HepG2 (cell line): ENCODE data around the gene ABHD12. TPM values are rescaled to one million over a fixed set of nuclear protein-coding genes. Genes with fewer than 3 reads are reported as not detected.

Source experiments
- ATAC-seq: fragments of 200-7000 bp; cut with Tn5 transposase; 3 replicates; pipeline ENCODE4 v1.9.1; 2020; ENCODE audit warnings: mild to moderate bottlenecking, moderate library complexity
- BruUV-seq: library from RNA; stranded (reverse); fragments of 400-500 nt; replicated peaks from 2 replicates; lab custom pipeline; 2021; lab: Mats Ljungman, UMichigan
- CTCF ChIA-PET: fragments of 300-600 bp; formaldehyde crosslinking; extraction: SDS; loops from one replicate; lab custom pipeline; 2021; ENCODE audit warnings: low total read pairs, inconsistent platforms, low intra/inter-chr PET ratio; lab: Yijun Ruan, JAX
- POLR2A ChIA-PET: fragments of 350-600 bp; sonication (Branson Sonifier 250); formaldehyde crosslinking; loops from one replicate; lab custom pipeline; 2020; ENCODE audit warnings: antibody characterized with exemption, inconsistent platforms; lab: Yijun Ruan, JAX
- DNase-seq: peaks from one replicate; pipeline ENCODE4 v3.0.0-alpha.2; 2015; ENCODE audit warnings: low spot score
- FAIRE-seq: peaks from 3 replicates; lab custom pipeline; 2011; peaks lifted over from hg19 to GRCh38; lab: Jason Lieb, UNC
- H2AFZ ChIP-seq: one replicate; pipeline ENCODE4 v1.6.1; 2011; ENCODE audit warnings: low read length, inconsistent platforms
- H3K27ac ChIP-seq: fragments of 300-600 bp; 3 replicates; pipeline ENCODE4 v1.8.0; 2011; ENCODE audit warnings: mixed run types, mild to moderate bottlenecking, mixed read lengths, low read length, inconsistent platforms; ENCODE audit not compliant: insufficient read depth; ENCODE audit errors: extremely low read length
- H3K27me3 ChIP-seq, 2 experiments: fragments of 200-600 bp in 1 of 2; 2 replicates in 1 of 2; 3 replicates in 1 of 2; pipeline versions ENCODE4 v1.6.0 to v1.8.0; 2011; ENCODE audit warnings: low read length in 2 of 2, mild to moderate bottlenecking in 2 of 2, moderate library complexity in 2 of 2, inconsistent platforms in 1 of 2; ENCODE audit not compliant: insufficient read depth in 2 of 2, control insufficient read depth in 1 of 2
- H3K36me3 ChIP-seq, 2 experiments: fragments of 200-600 bp in 1 of 2; replicated peaks in 1 of 2; 2 replicates in 1 of 2; 3 replicates in 1 of 2; pipeline versions ENCODE4 v1.5.1 to v1.8.0; 2011; ENCODE audit warnings: low read length in 2 of 2, inconsistent platforms in 1 of 2; ENCODE audit not compliant: insufficient read depth in 2 of 2, control insufficient read depth in 1 of 2
- H3K4me1 ChIP-seq: 2 replicates; pipeline ENCODE4 v1.5.1; 2012; ENCODE audit warnings: low read length, inconsistent platforms; ENCODE audit not compliant: insufficient read depth
- H3K4me2 ChIP-seq: 2 replicates; pipeline ENCODE4 v1.6.0; 2011; ENCODE audit warnings: low read depth, low read length, inconsistent platforms
- H3K4me3 ChIP-seq, 3 experiments: fragments of 200-600 bp in 1 of 3; sonication (generic), shearing (Covaris generic) in 1 of 3; replicated peaks in 1 of 3; 2 replicates each; pipeline ENCODE4 v1.5.1; 2011 to 2016; ENCODE audit warnings: low read length in 3 of 3, inconsistent platforms in 2 of 3, low read depth in 2 of 3, mild to moderate bottlenecking in 2 of 3, control low read depth in 1 of 3, mixed read lengths in 1 of 3; ENCODE audit not compliant: insufficient read depth in 1 of 3
- H3K79me2 ChIP-seq: one replicate; pipeline ENCODE4 v1.6.1; 2011; ENCODE audit warnings: low read length, inconsistent platforms; ENCODE audit not compliant: insufficient read depth
- H3K9ac ChIP-seq: 2 replicates; pipeline ENCODE4 v1.6.0; 2011; ENCODE audit warnings: mild to moderate bottlenecking, low read depth, low read length, inconsistent platforms; ENCODE audit not compliant: insufficient read depth
- H3K9me3 ChIP-seq: 2 replicates; pipeline ENCODE4 v1.5.1; 2012; ENCODE audit warnings: mild to moderate bottlenecking, low read length
- H4K20me1 ChIP-seq: 2 replicates; pipeline ENCODE4 v1.6.0; 2011; ENCODE audit warnings: inconsistent platforms, mild to moderate bottlenecking, low read length, moderate library complexity; ENCODE audit not compliant: insufficient read depth
- AGO2 ChIP-seq: fragments of 200-400 bp; formaldehyde crosslinking; optimal IDR thresholded peaks from 2 replicates; pipeline ENCODE3; 2017; ENCODE audit warnings: mild to moderate bottlenecking, low read depth, low read length, moderate library complexity
- ATF4 ChIP-seq, 2 experiments: fragments of 450-650 bp in 1 of 2; sonication (generic) in 1 of 2; formaldehyde crosslinking; IDR thresholded peaks; 2 replicates each; pipeline versions ENCODE4 v1.5.0 to v1.8.0; 2020 to 2022; ENCODE audit warnings: mild to moderate bottlenecking in 1 of 2, missing genetic modification reagents in 1 of 2
- ATM ChIP-seq: fragments of 450-650 bp; IDR thresholded peaks from 2 replicates; pipeline ENCODE4 v1.7.1; 2017; ENCODE audit warnings: mild to moderate bottlenecking, borderline replicate concordance
- CCDC6 ChIP-seq: sonication (generic); formaldehyde crosslinking; IDR thresholded peaks from 2 replicates; pipeline ENCODE4 v1.8.1; 2022; ENCODE audit warnings: mild to moderate bottlenecking, missing genetic modification reagents, moderate library complexity
- JUNB ChIP-seq: sonication (generic); formaldehyde crosslinking; IDR thresholded peaks from 2 replicates; pipeline ENCODE4 v1.8.0; 2022; ENCODE audit warnings: missing genetic modification reagents, mild to moderate bottlenecking, borderline replicate concordance
- POLR2AphosphoS2 ChIP-seq: IDR thresholded peaks from 2 replicates; pipeline ENCODE4 v1.6.1; 2011; ENCODE audit warnings: low read depth, low read length, improper control_type of control experiment
- RFX1 ChIP-seq: fragments of 450-650 bp; IDR thresholded peaks from 2 replicates; pipeline ENCODE4 v1.6.1; 2017
- RFX3 ChIP-seq: IDR thresholded peaks from 2 replicates; pipeline ENCODE4 v1.6.1; 2016; ENCODE audit warnings: missing biosample characterization, missing genetic modification reagents
- ZBTB7A ChIP-seq: sonication (generic); formaldehyde crosslinking; IDR thresholded peaks from 2 replicates; pipeline ENCODE4 v1.8.0; 2022; ENCODE audit warnings: mild to moderate bottlenecking, missing genetic modification reagents
- ZFP36L2 ChIP-seq: sonication (generic); formaldehyde crosslinking; IDR thresholded peaks from 2 replicates; pipeline ENCODE4 v1.4.0; 2020; ENCODE audit warnings: missing genetic modification reagents
- ZFP37 ChIP-seq: sonication (generic); formaldehyde crosslinking; IDR thresholded peaks from 2 replicates; pipeline ENCODE4 v1.4.0; 2020; ENCODE audit warnings: missing genetic modification reagents, borderline replicate concordance
- ZFY ChIP-seq: sonication (generic); formaldehyde crosslinking; IDR thresholded peaks from 2 replicates; pipeline ENCODE4 v1.4.0; 2020; ENCODE audit warnings: missing genetic modification reagents
- ZKSCAN1 ChIP-seq: fragments of 150-350 bp; IDR thresholded peaks from 2 replicates; pipeline ENCODE4 v1.6.1; 2014; ENCODE audit warnings: low read length
- ZNF513 ChIP-seq: sonication (generic); formaldehyde crosslinking; conservative IDR thresholded peaks from 2 replicates; pipeline ENCODE4 v1.5.0; 2020; ENCODE audit warnings: missing genetic modification reagents
- ZNF678 ChIP-seq: sonication (generic); formaldehyde crosslinking; IDR thresholded peaks from 2 replicates; pipeline ENCODE4 v1.4.0; 2020; ENCODE audit warnings: mild to moderate bottlenecking, missing genetic modification reagents
- ZNF816 ChIP-seq: sonication (generic); formaldehyde crosslinking; IDR thresholded peaks from 2 replicates; pipeline ENCODE4 v1.8.0; 2022; ENCODE audit warnings: missing genetic modification reagents, mild to moderate bottlenecking, borderline replicate concordance
- ZNF878 ChIP-seq: sonication (generic); formaldehyde crosslinking; IDR thresholded peaks from 2 replicates; pipeline ENCODE4 v1.8.1; 2023; ENCODE audit warnings: mild to moderate bottlenecking, missing genetic modification reagents, moderate library complexity
- WGBS: methylation state at CpG from one replicate; pipeline ENCODE4 v1.1.6; 2017; ENCODE audit warnings: low lambda C conversion rate; 5-methylcytosine and 5-hydroxymethylcytosine counted together
- in situ Hi-C: cut with HindIII; loops from 2 replicates; pipeline ENCODE4 v1.10.0; 2017; ENCODE audit warnings: low pct_unique_long_range_greater_than_20kb; ENCODE audit not compliant: extremely low pct_ligation_motif_present
- intact Hi-C: fragments of 100-400 bp; cut with micrococcal nuclease; formaldehyde crosslinking; loops from one replicate; pipeline ENCODE4 v1.10.0; 2022; ENCODE audit not compliant: unreplicated experiment
- polyA plus RNA-seq, 8 experiments: library from polyadenylated mRNA; depleted of rRNA in 3 of 8; stranded (reverse) in 7 of 8; unstranded in 1 of 8; fragments of >200 nt; fragmentation: Illumina TruSeq in 4 of 8; extraction: Trizol in 4 of 8; gene quantifications; 2 replicates each; pipeline versions ENCODE4 v1.2.1 to v1.2.3, GENCODE V29; 2011 to 2016; ENCODE audit warnings: low read depth in 4 of 8, missing spikeins in 1 of 8, mixed read lengths in 1 of 8; ENCODE audit not compliant: insufficient read depth in 1 of 8
- total RNA-seq, 5 experiments: library from RNA; depleted of rRNA; stranded (reverse); fragments of >200 nt; fragmentation: Illumina TruSeq; extraction: Trizol; gene quantifications; 2 replicates each; pipeline ENCODE4 v1.2.3, GENCODE V29; 2016; ENCODE audit warnings: low read depth in 1 of 5
- TF ChIP-seq, protein P1 (sequence below): IDR thresholded peaks from 2 replicates; pipeline ENCODE4 v1.6.1; 2016

ABHD12 gene
- total and polyA plus RNA-seq, 2 of the 13 experiments (the other 11 are each of a cell fraction or from before 2014, with no cell fraction given): 23.5 to 72.1 TPM

DNA sequence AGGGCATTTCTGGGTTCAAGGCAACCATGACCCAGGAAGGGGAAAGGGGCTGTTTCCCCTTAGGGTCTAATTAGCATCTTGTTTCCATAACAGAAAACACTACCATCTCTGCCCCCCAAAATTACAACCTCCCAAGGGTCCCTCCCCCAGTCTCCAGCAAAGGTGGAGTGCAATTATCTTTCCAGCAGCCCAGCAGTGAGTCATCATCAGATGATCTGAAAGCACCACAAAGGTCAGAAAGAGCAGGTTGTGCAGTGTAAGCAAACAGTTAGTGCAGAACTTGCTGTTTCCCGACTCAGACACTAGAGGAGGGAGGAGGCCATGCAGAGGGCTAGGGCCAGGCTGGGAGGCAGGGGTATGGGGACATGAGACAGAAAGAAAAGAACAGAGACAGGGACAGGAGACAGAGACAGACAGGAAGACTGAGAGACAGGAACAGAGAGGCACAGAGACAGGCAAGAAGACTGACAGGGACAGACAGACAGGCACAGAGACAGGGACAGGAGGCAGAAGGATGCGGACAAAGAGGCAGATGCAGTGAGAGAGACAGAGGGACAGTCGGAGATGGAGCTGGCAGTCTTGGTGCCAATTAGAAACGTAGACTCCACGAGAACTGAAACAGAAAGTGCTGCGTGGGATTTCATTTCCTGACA is 80.2 kb downstream of the ABHD12 start (continued):
- TF ChIP-seq ZNF513: no peak
- TF ChIP-seq, all 625 proteins: peak for 252

- DNase-seq (peak; percentile 82), ATAC-seq (peak; percentile 64), FAIRE-seq (peak; percentile 39)
- Histone ChIP-seq H3K4me3 (peak overlapping the region; percentile 24 to 69 (median 33); a peak in 5 of 6 replicates), H3K27me3 (no peaks in the 10 kb centered on the region), H3K9ac (peak overlapping the region; percentile 70), H2AFZ (no peak overlapping the region), H3K79me2 (no peaks in the 10 kb centered on the region), H3K27ac (peak overlapping the region; percentile 76), H3K9me3 (no peaks in the 10 kb centered on the region), H3K36me3 (peaks cover 13 to 14% of the 10 kb centered on the region in 2 experiments; a peak in 4 of 5 replicates), H4K20me1 (no peaks in the 10 kb centered on the region), H3K4me2 (peak overlapping the region; percentile 82), H3K4me1 (peaks cover 51% of the 10 kb centered on the region)
- 21% methylated on average over 17 of the region's 18 CpGs for WGBS
- ChIA-PET POLR2A (interaction anchor here (0.9 to 2.7 kb wide), 14 partner anchors 10 to 700 kb away, joined by 3 to 21 read pairs (median 6); partner anchors contain the start of genes ABHD12, GINS1 and PYGB), CTCF (interaction anchor here (0.7 to 2.9 kb wide), 4 partner anchors 15 to 98 kb away, joined by 3 to 13 read pairs (median 8); partner anchors contain the start of gene GINS1)
- BruUV-seq: TSS peak; percentile 41
- in situ Hi-C loops: loop anchor here (25.0 kb wide), 1 partner anchor 353 kb away; no protein-coding TSS in a partner anchor
- intact Hi-C loops: loop anchor here (1.0 to 2.0 kb wide), 4 partner anchors 69 to 97 kb away; partner anchors contain the start of gene GINS1
- TF ChIP-seq ZNF878 (CRISPR knock-in tag) (no peak), ZNF816 (CRISPR knock-in tag) (no peak), ATM (no peak), ZFP37 (CRISPR knock-in tag) (no peak), POLR2AphosphoS2 (no peak), RFX1 (no peak), ZBTB7A (CRISPR knock-in tag) (no peak), ZFP36L2 (CRISPR knock-in tag) (no peak), ATF4 (CRISPR knock-in tag; IDR thresholded peaks at IDR 0.05) (peak in 1 of 2 experiments; percentile 43; a peak in 2 of 4 replicates), ZNF678 (no peak), JUNB (CRISPR knock-in tag) (peak; percentile 66; the same call in 1 of the 2 replicates), RFX3 (CRISPR knock-in tag) (no peak), ZFY (CRISPR knock-in tag) (0 out of 2 replicates have a peak, but pooled peaks have one; percentile 30), AGO2 (peak; percentile 85), ZKSCAN1 (no peak), CCDC6 (CRISPR knock-in tag) (no peak)
- TF ChIP-seq, protein P1, sequence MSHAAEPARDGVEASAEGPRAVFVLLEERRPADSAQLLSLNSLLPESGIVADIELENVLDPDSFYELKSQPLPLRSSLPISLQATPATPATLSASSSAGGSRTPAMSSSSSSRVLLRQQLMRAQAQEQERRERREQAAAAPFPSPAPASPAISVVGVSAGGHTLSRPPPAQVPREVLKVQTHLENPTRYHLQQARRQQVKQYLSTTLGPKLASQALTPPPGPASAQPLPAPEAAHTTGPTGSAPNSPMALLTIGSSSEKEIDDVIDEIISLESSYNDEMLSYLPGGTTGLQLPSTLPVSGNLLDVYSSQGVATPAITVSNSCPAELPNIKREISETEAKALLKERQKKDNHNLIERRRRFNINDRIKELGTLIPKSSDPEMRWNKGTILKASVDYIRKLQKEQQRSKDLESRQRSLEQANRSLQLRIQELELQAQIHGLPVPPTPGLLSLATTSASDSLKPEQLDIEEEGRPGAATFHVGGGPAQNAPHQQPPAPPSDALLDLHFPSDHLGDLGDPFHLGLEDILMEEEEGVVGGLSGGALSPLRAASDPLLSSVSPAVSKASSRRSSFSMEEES: no peak; the same call in 1 of the 2 replicates
Observed at GRCh38 chr20:25309395-25310267, 81.0 kb downstream of the ABHD12 start.
